Dermis blood vessel endothelial cell (primary cell): ENCODE results near the gene RPL35A. TPM values are rescaled to one million over a fixed set of nuclear protein-coding genes. Genes with fewer than 3 reads are reported as not detected.
"Not testable (repeated sequence)": the region's sequence is repeated elsewhere in the genome, so short reads cannot be mapped to it uniquely, and the experiment has no call there.

Source experiments
- DNase-seq: peaks from one replicate; pipeline ENCODE4 v3.0.0; 2010
- total RNA-seq: library from RNA; depleted of rRNA; stranded (reverse); fragments of >200 nt; gene quantifications from 2 replicates; pipeline ENCODE4 v1.2.3, GENCODE V29; 2014

The RPL35A gene
- 417 and 678 TPM in 2 replicates for total RNA-seq

GRCh38 chr3:197949778-197950676 is at the start of gene RPL35A:
Gene RPL35A, plus strand, starts transcription at chr3:197950190. Its CDS starts 778 bp downstream, at chr3:197950968.
- peak; percentile 95 for DNase-seq

- no peak for DNase-seq
Measured at GRCh38 chr3:197901626-197902025, 48.4 kb upstream of the RPL35A start.

GRCh38 chr3:197906023-197906849 is 43.8 kb upstream of the RPL35A start:
- DNase-seq: peak; percentile 94

DNA sequence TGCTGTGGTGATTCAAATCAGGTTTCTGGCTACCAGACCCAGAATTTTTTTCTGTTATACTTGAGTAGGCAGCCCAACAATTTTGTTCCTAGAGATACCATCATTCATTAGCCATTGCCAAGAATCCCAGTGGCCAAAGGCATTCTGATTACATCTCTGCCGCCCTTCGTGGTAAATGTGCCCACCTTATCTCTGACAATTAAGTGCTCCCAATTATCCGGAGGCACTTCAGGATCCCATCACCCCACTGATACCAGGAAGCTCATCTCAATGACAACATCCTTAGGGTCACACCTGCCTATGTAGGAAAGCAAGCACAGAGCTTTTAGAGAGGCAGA is 43.2 kb upstream of the RPL35A start:
- DNase-seq: no peak

- DNase-seq: no peak
Measured at GRCh38 chr3:197907196-197907595, 42.8 kb upstream of the RPL35A start.

DNA sequence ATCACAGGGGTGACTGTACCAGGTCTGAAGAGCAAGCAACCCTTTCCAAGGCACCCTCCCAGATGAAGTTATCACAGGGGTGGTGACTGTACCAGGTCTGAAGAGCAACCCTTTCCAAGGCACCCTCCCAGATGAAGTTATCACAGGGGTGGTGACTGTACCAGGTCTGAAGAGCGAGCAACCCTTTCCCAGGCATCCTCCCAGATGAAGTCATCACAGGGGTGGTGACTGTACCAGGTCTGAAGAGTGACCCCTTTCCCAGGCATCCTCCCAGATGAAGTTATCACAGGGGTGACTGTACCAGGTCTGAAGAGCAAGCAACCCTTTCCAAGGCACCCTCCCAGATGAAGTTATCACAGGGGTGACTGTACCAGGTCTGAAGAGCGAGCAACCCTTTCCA is 41.4 kb upstream of the RPL35A start:
- DNase-seq: not testable (repeated sequence)

- DNase-seq: no peak
Measured at GRCh38 chr3:197908957-197909701, 40.9 kb upstream of the RPL35A start.

DNA sequence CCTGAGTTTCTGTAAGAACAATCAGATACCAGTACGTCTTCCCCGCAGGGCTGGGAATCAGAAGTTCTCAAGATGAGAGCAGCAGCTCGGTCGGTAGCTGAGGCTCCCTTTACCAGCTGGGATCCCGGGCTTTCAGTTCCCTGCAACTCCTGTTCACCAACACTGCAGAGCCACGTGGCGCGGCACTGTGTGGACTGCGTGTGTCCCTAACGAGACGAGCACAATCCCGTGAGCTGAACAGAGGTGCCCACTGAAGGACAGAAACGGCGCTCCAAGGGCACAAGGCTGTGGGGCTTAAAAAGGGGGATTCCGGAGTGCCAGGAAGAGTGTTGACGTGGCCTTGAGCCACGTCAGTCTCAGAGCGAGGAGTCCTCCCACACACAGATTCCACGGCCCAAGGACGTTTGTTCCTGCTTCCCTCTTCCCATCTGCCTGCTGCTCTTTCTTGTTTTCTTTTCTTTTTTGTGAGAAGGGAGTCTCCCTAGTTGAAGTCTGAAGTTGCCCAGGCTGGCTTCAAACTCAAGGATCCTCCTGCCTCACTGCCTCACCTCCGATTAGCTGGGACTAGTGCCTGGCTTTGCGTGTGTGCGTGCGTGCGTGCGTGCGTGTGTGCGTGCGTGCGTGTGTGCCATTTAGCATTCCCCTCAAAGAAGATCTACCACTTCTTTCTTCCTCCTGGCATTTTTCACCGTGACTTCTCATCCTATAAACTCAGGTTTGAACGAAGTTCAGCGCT is 37.1 kb upstream of the RPL35A start:
- no peak for DNase-seq

DNA sequence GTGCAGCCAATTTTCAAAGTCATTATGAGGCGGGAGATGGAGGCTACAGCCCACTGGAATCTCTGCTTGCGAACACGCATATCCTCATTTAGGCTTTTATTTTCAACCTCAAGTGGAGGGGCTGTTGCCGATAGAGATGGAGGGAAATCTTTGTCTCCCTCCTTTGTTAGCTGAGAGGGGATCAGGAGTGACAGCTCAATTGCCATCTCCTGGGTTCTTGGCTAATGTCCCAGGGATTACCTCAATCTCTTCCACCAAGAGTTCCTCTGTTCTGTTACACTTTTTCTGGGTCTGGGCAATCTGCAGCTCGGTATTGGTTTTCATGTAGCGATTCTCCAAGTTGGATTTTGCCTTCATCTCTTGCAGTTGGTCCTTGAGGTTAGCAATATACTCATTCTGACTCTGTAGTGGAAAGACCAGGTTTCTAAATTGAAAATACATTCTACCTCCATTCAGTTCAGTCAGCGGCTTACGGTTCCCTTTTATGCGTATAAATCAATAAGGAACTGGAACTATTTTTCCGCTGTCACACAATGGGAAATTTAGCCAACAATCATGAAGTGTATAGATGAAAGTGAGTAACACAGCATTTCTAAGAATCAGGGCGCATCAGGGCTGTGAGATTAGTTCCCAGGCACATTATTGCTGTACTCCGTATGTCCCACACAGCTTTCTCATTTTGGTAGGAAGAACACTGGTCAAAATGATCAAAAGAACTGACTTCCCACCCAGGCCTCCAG is 36.2 kb upstream of the RPL35A start:
- no peak for DNase-seq

- DNase-seq: not testable (repeated sequence)
Measured at GRCh38 chr3:197921429-197922275, 28.3 kb upstream of the RPL35A start.

DNA sequence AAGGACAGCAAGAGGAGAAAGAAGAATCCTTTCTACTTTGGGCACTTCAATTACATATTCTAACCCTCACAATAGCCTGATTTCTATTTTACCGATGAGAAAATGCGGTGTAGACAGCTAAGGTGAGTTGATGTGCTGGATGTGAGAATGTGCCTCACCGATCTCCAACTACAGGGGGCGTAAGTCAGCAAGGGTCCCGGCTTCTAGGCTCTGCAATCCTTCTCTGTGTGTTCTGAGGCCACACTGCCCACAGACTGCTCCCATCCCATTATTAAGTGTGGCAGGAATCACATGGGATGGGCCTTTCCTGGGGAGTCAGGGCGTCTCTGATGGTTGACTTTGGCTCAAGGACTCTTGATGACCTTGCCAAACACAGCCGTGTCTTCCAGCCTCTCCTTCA is 23.6 kb upstream of the RPL35A start:
- DNase-seq: peak; percentile 19

GRCh38 chr3:197927578-197927977 is 22.4 kb upstream of the RPL35A start:
- not testable (repeated sequence) for DNase-seq

GRCh38 chr3:197936819-197937384 is 13.1 kb upstream of the RPL35A start:
- DNase-seq: no peak

DNA sequence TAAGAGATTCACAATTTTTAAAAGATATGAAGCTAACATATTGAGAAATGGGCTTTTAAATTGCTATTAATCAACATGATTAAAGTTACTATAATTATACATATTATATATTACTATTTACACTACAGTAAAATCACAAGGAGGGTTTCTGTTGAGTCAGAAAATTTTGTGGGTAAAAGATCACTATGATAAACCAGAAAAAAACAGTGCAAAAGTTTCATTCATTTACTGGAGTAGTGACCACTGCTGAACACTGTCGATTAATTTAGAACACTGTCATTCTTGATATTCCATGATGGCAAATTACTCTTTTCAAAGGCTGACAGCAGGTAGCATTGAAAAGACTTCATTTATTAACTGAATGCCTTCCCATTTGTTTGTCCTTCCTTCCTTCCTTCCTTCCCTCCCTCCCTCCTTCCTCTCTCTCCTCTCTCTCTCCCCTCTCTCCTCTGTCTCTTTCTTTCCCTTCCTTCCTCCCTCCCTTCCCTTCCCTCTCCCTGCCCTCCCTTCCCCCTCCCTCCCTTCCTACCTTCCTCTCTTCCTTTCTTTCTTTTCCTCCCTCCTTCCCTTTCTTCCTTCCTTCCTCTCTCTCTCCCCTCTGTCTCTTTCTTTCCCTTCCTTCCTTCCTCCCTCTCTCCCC is 9.1 kb upstream of the RPL35A start:
- DNase-seq: no peak

- peak; percentile 73 for DNase-seq
Measured at GRCh38 chr3:197942956-197943556, 6.9 kb upstream of the RPL35A start.

- no peak for DNase-seq
Measured at GRCh38 chr3:197949191-197949777, 706 bp upstream of the RPL35A start.

DNA sequence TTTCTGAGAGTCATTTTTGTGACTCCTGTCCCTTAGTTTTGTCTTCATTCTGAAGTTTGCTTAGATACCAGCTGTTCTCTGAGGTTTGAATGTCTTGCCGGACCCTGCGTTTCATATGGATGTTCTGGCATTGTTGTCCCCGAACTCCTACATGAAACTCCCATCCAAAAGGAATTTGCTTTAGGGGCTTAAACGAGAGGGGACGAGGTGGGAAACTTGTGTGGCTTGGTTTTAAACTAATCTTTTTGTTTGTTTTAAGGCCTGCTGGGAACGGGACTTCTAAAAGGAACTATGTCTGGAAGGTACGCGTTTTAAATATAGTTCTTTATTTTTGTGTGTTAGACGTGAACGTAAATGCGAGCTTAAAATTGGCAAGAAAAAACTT is 679 bp downstream of the RPL35A start:
- DNase-seq: no peak

DNA sequence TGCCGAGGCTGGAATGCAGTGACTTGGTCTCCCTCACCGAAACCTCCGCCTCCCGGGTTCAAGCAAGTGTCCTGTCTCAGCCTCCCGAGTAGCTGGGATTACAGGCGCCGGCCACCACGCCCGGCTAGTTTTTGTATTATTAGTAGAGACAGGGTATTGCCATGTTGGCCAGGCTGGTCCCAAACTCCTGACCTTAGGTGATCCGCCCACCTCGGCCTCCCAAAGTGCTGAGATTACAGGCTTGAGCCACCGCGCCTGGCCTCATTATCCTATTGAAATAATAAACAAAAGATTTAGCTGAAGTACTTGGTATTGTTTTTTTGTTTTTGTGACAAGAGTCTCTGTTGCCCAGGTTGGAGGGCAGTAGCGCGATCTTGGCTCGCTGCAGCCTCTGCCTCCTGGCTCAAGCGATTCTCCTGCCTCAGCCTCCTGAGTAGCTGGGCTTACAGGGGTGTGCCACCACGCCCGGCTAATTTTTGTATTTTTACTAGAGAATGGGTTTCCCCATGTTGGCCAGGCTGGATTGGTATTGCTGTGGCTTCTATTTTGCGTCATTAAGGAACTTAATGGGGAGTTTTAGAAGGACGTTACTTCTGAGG is 1.5 kb downstream of the RPL35A start:
- DNase-seq: no peak
